Measurements from ENCODE around the gene OSBPL7. TPM values are rescaled to one million over a fixed set of nuclear protein-coding genes. Genes with fewer than 3 reads are reported as not detected.

Gene OSBPL7
- total RNA-seq, 1 donor from 2014 or later = 28.8 TPM

DNA sequence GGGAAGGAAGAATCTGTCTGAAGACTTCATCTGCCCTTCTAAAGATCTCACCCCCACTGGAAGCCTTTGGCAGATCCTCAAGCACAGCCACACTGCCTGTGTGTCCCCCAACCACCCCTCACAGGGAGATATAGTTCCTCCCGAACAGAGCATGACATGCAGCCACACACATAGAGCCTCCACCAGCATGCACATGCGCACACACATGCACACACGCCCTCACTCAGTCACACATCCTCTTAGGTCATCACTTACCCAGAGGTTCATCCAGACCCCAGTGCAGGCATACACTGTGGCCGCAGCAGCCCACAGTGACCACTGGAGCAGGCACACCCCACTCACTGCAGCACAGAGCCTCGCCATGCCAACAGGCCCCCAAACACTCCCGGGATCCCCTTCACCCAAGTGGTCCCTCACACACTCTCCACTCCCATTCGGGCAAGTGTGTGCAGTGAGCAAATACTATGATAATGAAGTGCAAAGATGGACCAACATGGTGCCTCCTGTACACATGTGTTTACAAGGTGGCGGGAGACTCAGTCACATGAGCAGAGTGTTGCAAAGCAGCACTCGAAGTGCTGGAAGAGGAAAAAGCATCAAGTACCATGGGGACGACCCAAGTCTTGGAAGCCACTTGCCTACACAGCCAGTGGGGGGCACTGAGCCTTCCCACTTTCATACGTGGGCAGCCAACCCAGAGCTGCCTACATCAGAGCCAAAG, 46.4 kb upstream of the OSBPL7 start:
- Histone ChIP-seq H3K36me3 (no peaks in the 10 kb centered on the region), H3K27me3 (peaks cover 8% of the 10 kb centered on the region), H3K27ac (no peak overlapping the region), H3K9me3 (no peaks in the 10 kb centered on the region), H3K4me3 (no peak overlapping the region), H3K4me1 (peaks cover 0 to 7% of the 10 kb centered on the region in 2 donors)
- DNase-seq (ENCODE audit: low spot score in 2 of 2) = no peak
- intact Hi-C loops (cut with DNase I) = no loop called here
- TF ChIP-seq, protein P1, sequence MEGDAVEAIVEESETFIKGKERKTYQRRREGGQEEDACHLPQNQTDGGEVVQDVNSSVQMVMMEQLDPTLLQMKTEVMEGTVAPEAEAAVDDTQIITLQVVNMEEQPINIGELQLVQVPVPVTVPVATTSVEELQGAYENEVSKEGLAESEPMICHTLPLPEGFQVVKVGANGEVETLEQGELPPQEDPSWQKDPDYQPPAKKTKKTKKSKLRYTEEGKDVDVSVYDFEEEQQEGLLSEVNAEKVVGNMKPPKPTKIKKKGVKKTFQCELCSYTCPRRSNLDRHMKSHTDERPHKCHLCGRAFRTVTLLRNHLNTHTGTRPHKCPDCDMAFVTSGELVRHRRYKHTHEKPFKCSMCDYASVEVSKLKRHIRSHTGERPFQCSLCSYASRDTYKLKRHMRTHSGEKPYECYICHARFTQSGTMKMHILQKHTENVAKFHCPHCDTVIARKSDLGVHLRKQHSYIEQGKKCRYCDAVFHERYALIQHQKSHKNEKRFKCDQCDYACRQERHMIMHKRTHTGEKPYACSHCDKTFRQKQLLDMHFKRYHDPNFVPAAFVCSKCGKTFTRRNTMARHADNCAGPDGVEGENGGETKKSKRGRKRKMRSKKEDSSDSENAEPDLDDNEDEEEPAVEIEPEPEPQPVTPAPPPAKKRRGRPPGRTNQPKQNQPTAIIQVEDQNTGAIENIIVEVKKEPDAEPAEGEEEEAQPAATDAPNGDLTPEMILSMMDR (IDR thresholded peaks at IDR 0.05) = no peak

DNA sequence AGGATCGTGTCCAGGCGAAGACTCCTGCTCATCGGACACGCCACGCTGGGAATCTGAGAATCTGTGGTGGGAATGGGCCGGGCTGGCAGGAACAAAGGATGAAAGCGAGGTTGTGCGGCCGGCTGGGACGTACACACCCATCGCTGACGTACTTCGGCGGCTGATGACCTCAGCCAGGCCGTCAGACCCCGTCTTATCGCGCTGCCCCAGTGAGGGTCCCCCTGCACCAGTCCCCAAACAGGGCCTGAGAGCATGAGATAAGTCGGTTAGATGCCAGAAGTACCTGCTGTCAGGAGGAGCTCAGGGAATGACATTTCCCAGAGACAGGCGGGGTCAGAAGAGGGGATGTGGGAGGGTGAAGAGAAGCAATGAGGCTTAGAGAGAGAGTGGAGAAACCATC, 45.3 kb upstream of the OSBPL7 start:
- Histone ChIP-seq H3K4me3 (no peak overlapping the region), H3K27me3 (no peaks in the 10 kb centered on the region), H3K27ac (no peak overlapping the region), H3K36me3 (no peaks in the 10 kb centered on the region), H3K4me1 (peaks cover 0 to 7% of the 10 kb centered on the region in 2 donors), H3K9me3 (no peaks in the 10 kb centered on the region)
- intact Hi-C loops (cut with DNase I) = no loop called here
- TF ChIP-seq, protein P1 (IDR thresholded peaks at IDR 0.05) = no peak
- no peak for DNase-seq (ENCODE audit: low spot score in 2 of 2)

DNA sequence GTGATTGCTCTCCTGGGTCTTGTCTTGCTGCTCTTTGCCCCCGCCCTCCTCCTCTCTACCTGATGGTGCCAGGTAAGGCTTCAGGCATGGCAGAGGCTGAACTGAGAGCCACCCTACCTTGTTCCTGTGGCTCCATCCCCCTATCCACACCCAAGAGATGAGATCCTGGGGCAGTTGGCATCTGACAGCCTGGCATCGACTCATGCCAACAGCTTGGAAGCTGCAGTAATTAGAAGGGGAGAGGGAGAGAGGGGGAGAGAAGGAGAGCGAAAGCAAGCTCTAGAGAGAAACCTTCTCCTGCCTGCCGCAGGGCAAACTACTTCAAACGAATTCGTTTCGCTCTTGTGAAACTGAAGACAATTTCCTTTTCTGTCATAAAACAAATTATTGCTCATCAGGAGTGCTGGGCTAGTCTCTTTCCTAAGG, 43.2 kb upstream of the OSBPL7 start:
- intact Hi-C loops (cut with DNase I) = no loop called here
- DNase-seq (ENCODE audit: low spot score in 2 of 2) = no peak
- Histone ChIP-seq H3K4me1 (peaks cover 0 to 7% of the 10 kb centered on the region in 2 donors), H3K9me3 (no peaks in the 10 kb centered on the region), H3K27ac (no peak overlapping the region), H3K36me3 (no peaks in the 10 kb centered on the region), H3K27me3 (no peaks in the 10 kb centered on the region), H3K4me3 (no peak overlapping the region)
- TF ChIP-seq, protein P1 (IDR thresholded peaks at IDR 0.05) = no peak

DNA sequence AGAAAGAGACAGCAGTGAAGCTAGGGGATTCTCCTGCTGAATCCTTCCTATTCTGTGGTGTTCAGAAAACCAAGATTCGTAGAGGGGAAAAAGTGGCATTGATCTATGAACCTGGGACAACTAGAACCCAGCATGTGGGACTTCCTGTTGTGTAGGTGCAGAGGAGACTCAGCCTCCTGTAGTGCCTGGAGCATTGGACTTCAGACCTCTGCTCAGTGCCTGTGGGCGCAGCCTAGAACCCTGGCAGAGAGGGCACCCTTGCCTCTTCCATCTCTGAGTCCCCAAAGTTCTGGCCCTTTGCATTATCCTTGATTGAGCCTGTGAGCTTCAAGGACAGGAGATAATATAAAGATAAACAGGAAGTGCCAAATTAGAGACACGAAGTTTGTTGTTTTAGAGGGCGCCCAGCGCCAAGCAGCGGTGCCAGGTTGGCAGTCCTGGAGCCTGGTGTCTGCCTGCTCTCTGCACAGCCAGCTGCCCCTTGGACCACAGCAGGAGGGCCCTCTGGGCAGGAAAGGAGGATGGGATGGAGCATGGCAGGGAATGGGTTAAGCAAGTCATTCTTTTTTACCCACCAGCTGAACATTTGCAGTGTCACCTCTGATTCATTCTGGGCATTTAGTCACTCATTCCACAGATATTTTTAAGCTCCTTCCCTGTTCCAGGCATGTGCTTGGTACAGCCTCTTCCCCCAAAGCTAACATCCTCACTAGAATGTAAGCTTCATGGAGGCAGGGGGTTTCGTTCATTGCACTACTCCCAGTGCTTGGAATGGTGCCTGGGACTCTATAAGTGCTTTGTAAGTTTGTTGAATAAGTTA, 41.2 kb upstream of the OSBPL7 start:
- no peak for DNase-seq (ENCODE audit: low spot score in 2 of 2)
- no peaks in the 10 kb centered on the region for H3K9me3 ChIP-seq
- H3K27ac ChIP-seq = no peak overlapping the region
- TF ChIP-seq, protein P1 (IDR thresholded peaks at IDR 0.05) = no peak
- H3K4me1 ChIP-seq = peaks cover 0 to 7% of the 10 kb centered on the region in 2 donors
- H3K36me3 ChIP-seq = no peaks in the 10 kb centered on the region
- H3K4me3 ChIP-seq = no peak overlapping the region
- no peaks in the 10 kb centered on the region for H3K27me3 ChIP-seq
- intact Hi-C loops (cut with DNase I) = no loop called here

DNA sequence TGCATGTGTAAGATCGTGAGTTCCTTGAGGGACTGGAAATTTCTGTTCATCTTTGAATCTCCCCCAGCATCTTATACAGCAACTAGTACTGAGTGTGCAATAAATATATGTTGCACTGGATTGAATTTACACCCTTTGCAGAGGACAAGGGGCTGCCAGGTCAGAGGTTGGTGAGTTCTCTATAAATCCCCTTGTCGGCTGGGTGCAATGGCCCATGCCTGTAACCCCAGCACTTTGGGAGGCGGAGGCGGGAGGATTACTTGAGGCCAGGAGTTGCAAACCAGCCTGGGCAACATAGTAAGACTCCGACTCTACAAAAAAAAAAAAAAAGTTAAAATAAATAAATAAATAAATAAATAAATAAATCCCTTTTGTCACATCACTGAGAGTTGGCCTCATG, 38.8 kb upstream of the OSBPL7 start:
- peaks cover 12% of the 10 kb centered on the region for H3K27me3 ChIP-seq
- H3K4me3 ChIP-seq = no peak overlapping the region
- H3K27ac ChIP-seq = no peak overlapping the region
- no peaks in the 10 kb centered on the region for H3K9me3 ChIP-seq
- intact Hi-C loops (cut with DNase I) = no loop called here
- no peaks in the 10 kb centered on the region for H3K36me3 ChIP-seq
- H3K4me1 ChIP-seq = peaks cover 0 to 7% of the 10 kb centered on the region in 2 donors
- DNase-seq (ENCODE audit: low spot score in 2 of 2) = no peak
- TF ChIP-seq, protein P1 (IDR thresholded peaks at IDR 0.05) = no peak

Data from ascending aorta (tissue), 2 donors.